Myocyte (in vitro differentiated cells): Measurements from ENCODE around the gene COL1A1. TPM values are rescaled to one million over a fixed set of nuclear protein-coding genes. Genes with fewer than 3 reads are reported as not detected.

ENCODE experiments used
- DNase-seq: peaks from one replicate; pipeline ENCODE4 v3.0.0-alpha.2; 2012; ENCODE audit warnings: low read depth
- total RNA-seq: library from RNA; depleted of rRNA; stranded (reverse); fragments of >200 nt; gene quantifications from 2 replicates; pipeline ENCODE4 v1.2.3, GENCODE V29; 2014

COL1A1 gene
- total RNA-seq, 1 donor from 2014 or later, result 604 TPM

GRCh38 chr17:50161023-50161910, 40.2 kb downstream of the COL1A1 start:
- peak; percentile 92 for DNase-seq

- DNase-seq, result no peak
Observed at GRCh38 chr17:50157891-50158290, 43.5 kb downstream of the COL1A1 start.

- DNase-seq, result no peak
Observed at GRCh38 chr17:50155115-50155819, 46.2 kb downstream of the COL1A1 start.

GRCh38 chr17:50154604-50155003, 46.8 kb downstream of the COL1A1 start:
- no peak for DNase-seq

GRCh38 chr17:50153650-50154575, 47.5 kb downstream of the COL1A1 start:
- no peak for DNase-seq

- DNase-seq, result no peak
Observed at GRCh38 chr17:50152736-50153135, 48.7 kb downstream of the COL1A1 start.

- peak; percentile 94 for DNase-seq
Observed at GRCh38 chr17:50151937-50152547, 49.4 kb downstream of the COL1A1 start.

- peak; percentile 94 for DNase-seq
Observed at GRCh38 chr17:50151041-50151936, 50.1 kb downstream of the COL1A1 start.

- DNase-seq, result no peak
Observed at GRCh38 chr17:50150354-50151040, 50.9 kb downstream of the COL1A1 start, which contains the start of gene PPP1R9B. TSS of gene PPP1R9B (minus strand) at chr17:50150677. CDS start at chr17:50150513, 164 bp downstream.

GRCh38 chr17:50149417-50150353, 51.7 kb downstream of the COL1A1 start:
- DNase-seq, result peak; percentile 56

- no peak for DNase-seq
Observed at GRCh38 chr17:50149091-50149416, 52.4 kb downstream of the COL1A1 start.

GRCh38 chr17:50148226-50149090, 53.0 kb downstream of the COL1A1 start:
- DNase-seq, result peak; percentile 57

GRCh38 chr17:50147841-50148225, 53.6 kb downstream of the COL1A1 start:
- DNase-seq, result peak; percentile 31

GRCh38 chr17:50146927-50147665, 54.3 kb downstream of the COL1A1 start:
- DNase-seq, result no peak

GRCh38 chr17:50146230-50146926, 55.1 kb downstream of the COL1A1 start:
- DNase-seq, result no peak
